Esophagus muscularis mucosa (tissue), 3 donors: Measurements from ENCODE around the gene PTPN1.

Source experiments
- CTCF ChIP-seq, 3 experiments: fragments of 200-600 bp in 2 of 3; fragments of 450-650 bp in 1 of 3; sonication (generic) in 2 of 3; IDR thresholded peaks; one replicate each; pipeline ENCODE4 v1.5.1; 2017 to 2019; ENCODE audit warnings: antibody characterized with exemption in 3 of 3, mild to moderate bottlenecking in 2 of 3, moderate library complexity in 1 of 3
- POLR2A ChIP-seq: fragments of 450-650 bp; IDR thresholded peaks from one replicate; pipeline ENCODE4 v1.6.1; 2017; ENCODE audit warnings: antibody characterized with exemption, moderate library complexity, mild to moderate bottlenecking, low read depth
- POLR2AphosphoS5 ChIP-seq, 2 donors: sonication (generic); formaldehyde crosslinking; IDR thresholded peaks; one replicate each; pipeline ENCODE4 v1.6.1; 2017; ENCODE audit warnings: antibody characterized with exemption in 2 of 2

GRCh38 chr20:50504231-50504823 lies 5.9 kb upstream of the PTPN1 start:
- TF ChIP-seq CTCF (IDR thresholded peaks at IDR 0.05) = peak in 1 of 3 experiments; percentile 11
- no peak for TF ChIP-seq POLR2A
- no peak for TF ChIP-seq POLR2AphosphoS5 (IDR thresholded peaks at IDR 0.05)
